H9 (cell line): ENCODE data around the gene SRP54. TPM values are rescaled to one million over a fixed set of nuclear protein-coding genes. Genes with fewer than 3 reads are reported as not detected.

Experiments
- DNase-seq: peaks from one replicate; pipeline ENCODE4 v3.0.0-alpha.2; 2017
- H2AFZ ChIP-seq: one replicate; pipeline ENCODE4 v1.6.1; 2013; ENCODE audit warnings: mild to moderate bottlenecking, low read length, control low read depth, moderate library complexity
- H2AK5ac ChIP-seq: 2 replicates; pipeline ENCODE4 v1.6.1; 2013; ENCODE audit warnings: low read length, control low read depth, mixed read lengths; ENCODE audit not compliant: insufficient read length
- H2BK120ac ChIP-seq: one replicate; pipeline ENCODE4 v1.6.1; 2013; ENCODE audit warnings: low read depth, mild to moderate bottlenecking, low read length, control low read depth, inconsistent platforms; ENCODE audit not compliant: poor library complexity, severe bottlenecking
- H2BK12ac ChIP-seq: 2 replicates; pipeline ENCODE4 v1.6.1; 2013; ENCODE audit warnings: low read length, control low read depth, mixed read lengths, low read depth; ENCODE audit not compliant: insufficient read length
- H2BK15ac ChIP-seq: 2 replicates; pipeline ENCODE4 v1.6.1; 2013; ENCODE audit warnings: low read depth, low read length, control low read depth
- H2BK20ac ChIP-seq: one replicate; pipeline ENCODE4 v1.6.1; 2013; ENCODE audit warnings: low read depth, mild to moderate bottlenecking, low read length, control low read depth, inconsistent platforms; ENCODE audit not compliant: poor library complexity, severe bottlenecking
- H2BK5ac ChIP-seq: 2 replicates; pipeline ENCODE4 v1.6.1; 2013; ENCODE audit warnings: low read length, control low read depth, mixed read lengths; ENCODE audit not compliant: insufficient read length
- H3K14ac ChIP-seq: 2 replicates; pipeline ENCODE4 v1.6.1; 2013; ENCODE audit warnings: low read length, control low read depth; ENCODE audit not compliant: insufficient read depth
- H3K18ac ChIP-seq: 2 replicates; pipeline ENCODE4 v1.6.1; 2013; ENCODE audit warnings: low read depth, mild to moderate bottlenecking, mixed read lengths, low read length, control low read depth; ENCODE audit not compliant: insufficient read length
- H3K23ac ChIP-seq: 2 replicates; pipeline ENCODE4 v1.6.1; 2013; ENCODE audit warnings: low read length, control low read depth, mixed read lengths, low read depth; ENCODE audit not compliant: insufficient read length
- H3K23me2 ChIP-seq: 2 replicates; pipeline ENCODE4 v1.6.1; 2013; ENCODE audit warnings: low read depth, mild to moderate bottlenecking, mixed read lengths, low read length, control low read depth; ENCODE audit not compliant: insufficient read length, poor library complexity, severe bottlenecking
- H3K27ac ChIP-seq: 2 replicates; pipeline ENCODE4 v1.5.1; 2013; ENCODE audit warnings: low read length, control low read depth, mixed read lengths, low read depth; ENCODE audit not compliant: insufficient read length
- H3K27me3 ChIP-seq: 2 replicates; pipeline ENCODE4 v1.6.1; 2013; ENCODE audit warnings: low read length, control low read depth, inconsistent platforms; ENCODE audit not compliant: insufficient read depth
- H3K4ac ChIP-seq: 2 replicates; pipeline ENCODE4 v1.6.1; 2013; ENCODE audit warnings: low read depth, mild to moderate bottlenecking, control low read depth, inconsistent platforms, low read length, moderate library complexity
- H3K4me1 ChIP-seq: 2 replicates; pipeline ENCODE4 v1.6.1; 2013; ENCODE audit warnings: low read length, control low read depth, inconsistent platforms; ENCODE audit not compliant: insufficient read depth
- H3K4me2 ChIP-seq: 2 replicates; pipeline ENCODE4 v1.6.1; 2013; ENCODE audit warnings: low read length, control low read depth, mixed read lengths; ENCODE audit not compliant: insufficient read length, insufficient read depth
- H3K56ac ChIP-seq: 2 replicates; pipeline ENCODE4 v1.6.1; 2013; ENCODE audit warnings: low read depth, mild to moderate bottlenecking, mixed read lengths, low read length, control low read depth; ENCODE audit not compliant: insufficient read length
- H3K79me1 ChIP-seq: 2 replicates; pipeline ENCODE4 v1.6.1; 2013; ENCODE audit warnings: low read depth, mild to moderate bottlenecking, moderate library complexity, low read length, control low read depth, inconsistent platforms; ENCODE audit not compliant: insufficient read depth, poor library complexity, severe bottlenecking
- H3K79me2 ChIP-seq: 2 replicates; pipeline ENCODE4 v1.6.1; 2013; ENCODE audit warnings: low read length, control low read depth, inconsistent platforms; ENCODE audit not compliant: insufficient read depth
- H3K9ac ChIP-seq: 2 replicates; pipeline ENCODE4 v1.6.1; 2013; ENCODE audit warnings: low read length, control low read depth, mixed read lengths; ENCODE audit not compliant: insufficient read length; ENCODE audit errors: extremely low read depth
- H3K9me3 ChIP-seq: one replicate; pipeline ENCODE4 v1.6.1; 2013; ENCODE audit warnings: low read depth, low read length, inconsistent platforms; ENCODE audit not compliant: control insufficient read depth
- H3T11ph ChIP-seq: one replicate; pipeline ENCODE4 v1.6.1; 2013; ENCODE audit warnings: mild to moderate bottlenecking, low read length, control low read depth, inconsistent platforms
- H4K20me1 ChIP-seq: one replicate; pipeline ENCODE4 v1.6.1; 2013; ENCODE audit not compliant: control insufficient read depth, insufficient read length, insufficient read depth
- H4K5ac ChIP-seq: 2 replicates; pipeline ENCODE4 v1.6.1; 2013; ENCODE audit warnings: low read depth, mild to moderate bottlenecking, mixed read lengths, low read length, control low read depth; ENCODE audit not compliant: insufficient read length
- H4K8ac ChIP-seq: replicated peaks from 2 replicates; pipeline ENCODE4 v1.6.1; 2013; ENCODE audit warnings: low read length, control low read depth, mixed read lengths, low read depth; ENCODE audit not compliant: insufficient read length
- H4K91ac ChIP-seq: 2 replicates; pipeline ENCODE4 v1.6.1; 2013; ENCODE audit warnings: low read depth, mild to moderate bottlenecking, moderate library complexity, mixed read lengths, low read length, control low read depth; ENCODE audit not compliant: insufficient read length
- H3K27ac Mint-ChIP-seq, 3 experiments: 2 replicates in 2 of 3; 3 replicates in 1 of 3; pipeline ENCODE4 v1.8.0; 2020 to 2021; ENCODE audit warnings: mixed read lengths in 3 of 3, mild to moderate bottlenecking in 1 of 3, moderate library complexity in 1 of 3
- H3K27me3 Mint-ChIP-seq: 2 replicates; pipeline ENCODE4 v1.8.0; 2021; ENCODE audit warnings: low read depth, mild to moderate bottlenecking, moderate library complexity, mixed read lengths
- H3K36me3 Mint-ChIP-seq, 3 experiments: 2 replicates in 2 of 3; 3 replicates in 1 of 3; pipeline ENCODE4 v1.8.0; 2020 to 2021; ENCODE audit warnings: low read depth in 3 of 3, mixed read lengths in 3 of 3; ENCODE audit not compliant: insufficient read depth in 1 of 3
- H3K4me1 Mint-ChIP-seq, 2 experiments: 2 replicates each; pipeline ENCODE4 v1.8.0; 2020; ENCODE audit warnings: mixed read lengths in 2 of 2
- H3K4me3 Mint-ChIP-seq, 2 experiments: 2 replicates in 1 of 2; 3 replicates in 1 of 2; pipeline ENCODE4 v1.8.0; 2020 to 2021; ENCODE audit warnings: mild to moderate bottlenecking in 2 of 2, mixed read lengths in 2 of 2, moderate library complexity in 1 of 2
- H3K9me3 Mint-ChIP-seq, 2 experiments: 2 replicates in 1 of 2; 3 replicates in 1 of 2; pipeline ENCODE4 v1.8.0; 2020; ENCODE audit warnings: mild to moderate bottlenecking in 2 of 2, mixed read lengths in 2 of 2, moderate library complexity in 1 of 2
- CTCF ChIP-seq: fragments of 200-600 bp; sonication (generic); conservative IDR thresholded peaks from 3 replicates; pipeline ENCODE4 v1.8.0; 2021; ENCODE audit warnings: antibody characterized with exemption, mild to moderate bottlenecking
- WGBS: extraction: QIAGEN DNeasy Blood & Tissue Kit; methylation state at CpG from one replicate; pipeline ENCODE4 v1.1.7; 2013; ENCODE audit warnings: missing lambda C conversion rate, low lambda C conversion rate, mixed read lengths; ENCODE audit not compliant: insufficient read length; ENCODE audit errors: extremely low coverage; 5-methylcytosine and 5-hydroxymethylcytosine counted together
- total RNA-seq: library from RNA; stranded (reverse); gene quantifications from 2 replicates; pipeline ENCODE4 v1.2.1, GENCODE V29; 2021

Gene SRP54
- total RNA-seq, 1 experiment from 2014 or later = 57.7 TPM

GRCh38 chr14:34970665-34971064, 12.1 kb upstream of the SRP54 start:
- no peak overlapping the region for H3K14ac ChIP-seq
- no peak overlapping the region for H2AK5ac ChIP-seq
- no peak overlapping the region for H4K91ac ChIP-seq
- no peaks in the 10 kb centered on the region for H3K4me1 Mint-ChIP-seq
- H3K9ac ChIP-seq = no peak overlapping the region
- no peak overlapping the region for H3K23ac ChIP-seq
- H3K4me1 ChIP-seq = no peaks in the 10 kb centered on the region
- H4K8ac ChIP-seq = no peak overlapping the region
- H2BK20ac ChIP-seq = no peak overlapping the region
- no peak overlapping the region for H2BK15ac ChIP-seq
- no peaks in the 10 kb centered on the region for H3K9me3 Mint-ChIP-seq
- H4K20me1 ChIP-seq = no peaks in the 10 kb centered on the region
- no peaks in the 10 kb centered on the region for H3K79me2 ChIP-seq
- H3K27ac ChIP-seq = no peak overlapping the region
- H4K5ac ChIP-seq = no peak overlapping the region
- H2BK5ac ChIP-seq = no peak overlapping the region
- H3K23me2 ChIP-seq = no peaks in the 10 kb centered on the region
- H3K79me1 ChIP-seq = no peaks in the 10 kb centered on the region
- no peak overlapping the region for H3K4ac ChIP-seq
- no peak overlapping the region for H3K56ac ChIP-seq
- DNase-seq = no peak
- H3K9me3 ChIP-seq = no peaks in the 10 kb centered on the region
- WGBS = no CpG with 5 or more reads among the region's 1 CpG
- H3K36me3 Mint-ChIP-seq = peaks cover 0 to 9% (median 4%) of the 10 kb centered on the region in 3 experiments; a peak in 4 of 7 replicates
- no peak overlapping the region for H3T11ph ChIP-seq
- no peak for TF ChIP-seq CTCF
- no peak overlapping the region for H2BK12ac ChIP-seq
- H3K4me2 ChIP-seq = no peak overlapping the region
- H2BK120ac ChIP-seq = no peak overlapping the region
- no peak overlapping the region for H2AFZ ChIP-seq
- no peaks in the 10 kb centered on the region for H3K27me3 Mint-ChIP-seq
- H3K18ac ChIP-seq = no peak overlapping the region
- H3K4me3 Mint-ChIP-seq = no peak overlapping the region
- no peak overlapping the region for H3K27ac Mint-ChIP-seq
- H3K27me3 ChIP-seq = no peaks in the 10 kb centered on the region
